HCT116 (cell line): ENCODE results near the gene OVAAL. TPM values are rescaled to one million over a fixed set of nuclear protein-coding genes. Genes with fewer than 3 reads are reported as not detected.
A peak's percentile ranks its signal among the peaks of the same experiment; 100 is the strongest.

Source experiments
- ATAC-seq: fragments of 200-7000 bp; cut with Tn5 transposase; 2 replicates; pipeline ENCODE4 v1.9.1; 2020; ENCODE audit warnings: mild to moderate bottlenecking, moderate library complexity
- BruUV-seq: library from RNA; stranded (reverse); fragments of 400-500 nt; replicated peaks from 2 replicates; lab custom pipeline; 2021; lab: Mats Ljungman, UMichigan
- CTCF ChIA-PET: fragments of 300-600 bp; sonication (Branson Sonifier 250); formaldehyde crosslinking; loops from one replicate; lab custom pipeline; 2021; ENCODE audit warnings: antibody characterized with exemption; lab: Charles Lee
- POLR2A ChIA-PET: fragments of 300-600, 350-600 bp; sonication (Branson Sonifier 250); formaldehyde crosslinking; loops from one replicate; lab custom pipeline; 2021; ENCODE audit warnings: antibody characterized with exemption; lab: Charles Lee
- RAD21 ChIA-PET, 2 experiments: fragments of 300-600 bp; sonication (Branson Sonifier 250); formaldehyde crosslinking; loops; one replicate each; lab custom pipeline; 2023; ENCODE audit warnings: low total read pairs in 2 of 2; ENCODE audit not compliant: uncharacterized antibody in 2 of 2, unreplicated experiment in 2 of 2, low non-redundant PET in 1 of 2; lab: Charles Lee
- DNase-seq: peaks from one replicate; pipeline ENCODE4 v3.0.0-alpha.2; 2010; ENCODE audit warnings: low read depth, low spot score
- H2AFZ ChIP-seq: fragments of 200-600 bp; shearing (Covaris generic), sonication (generic); 2 replicates; pipeline ENCODE4 v1.6.1; 2017; ENCODE audit warnings: low read depth, mixed run types, mixed read lengths, antibody characterized with exemption, low read length; ENCODE audit not compliant: poor library complexity, severe bottlenecking
- H3K27ac ChIP-seq: 2 replicates; pipeline ENCODE4 v1.5.1; 2012; ENCODE audit warnings: low read depth, low read length
- H3K27me3 ChIP-seq: fragments of 200-600 bp; sonication (generic); 2 replicates; pipeline ENCODE4 v1.6.1; 2016; ENCODE audit warnings: mixed run types, low read length, mixed read lengths; ENCODE audit not compliant: insufficient read depth
- H3K36me3 ChIP-seq, 2 experiments: fragments of 200-500 bp in 1 of 2; fragments of 200-600 bp in 1 of 2; sonication (Bioruptor generic) in 1 of 2; sonication (generic) in 1 of 2; 2 replicates each; pipeline versions ENCODE4 v1.5.1 to v1.6.1; 2014 to 2016; ENCODE audit warnings: low read length in 2 of 2, inconsistent platforms in 1 of 2, mixed read lengths in 1 of 2, mixed run types in 1 of 2; ENCODE audit not compliant: insufficient read depth in 2 of 2, control insufficient read depth in 1 of 2
- H3K4me1 ChIP-seq, 2 experiments: fragments of 200-600 bp in 1 of 2; sonication (generic) in 1 of 2; 2 replicates each; pipeline versions ENCODE4 v1.5.1 to v1.6.1; 2012 to 2017; ENCODE audit warnings: low read length in 2 of 2, inconsistent platforms in 1 of 2, mild to moderate bottlenecking in 1 of 2, mixed read lengths in 1 of 2, mixed run types in 1 of 2, moderate library complexity in 1 of 2; ENCODE audit not compliant: insufficient read depth in 2 of 2, control insufficient read depth in 1 of 2
- H3K4me2 ChIP-seq: fragments of 200-600 bp; sonication (generic); 2 replicates; pipeline ENCODE4 v1.6.1; 2017; ENCODE audit warnings: mixed run types, low read length, mixed read lengths
- H3K4me3 ChIP-seq, 2 experiments: fragments of 200-600 bp in 1 of 2; sonication (generic) in 1 of 2; replicated peaks in 1 of 2; 2 replicates each; pipeline ENCODE4 v1.5.1; 2011 to 2016; ENCODE audit warnings: low read length in 2 of 2, control low read depth in 1 of 2, low read depth in 1 of 2, mild to moderate bottlenecking in 1 of 2, mixed read lengths in 1 of 2, mixed run types in 1 of 2
- H3K79me2 ChIP-seq: fragments of 200-600 bp; sonication (generic); 2 replicates; pipeline ENCODE4 v1.6.1; 2017; ENCODE audit warnings: mild to moderate bottlenecking, mixed run types, low read length, moderate library complexity, mixed read lengths; ENCODE audit not compliant: insufficient read depth
- H3K9ac ChIP-seq: fragments of 200-600 bp; sonication (generic); 2 replicates; pipeline ENCODE4 v1.6.1; 2016; ENCODE audit warnings: low read length, mixed read lengths
- H3K9me2 ChIP-seq: fragments of 200-600 bp; sonication (generic), shearing (Covaris generic); 2 replicates; pipeline ENCODE4 v1.6.1; 2017; ENCODE audit warnings: mixed run types, mild to moderate bottlenecking, moderate library complexity; ENCODE audit not compliant: insufficient read depth
- H3K9me3 ChIP-seq, 2 experiments: fragments of 200-500 bp in 1 of 2; fragments of 200-600 bp in 1 of 2; sonication (Bioruptor generic) in 1 of 2; sonication (generic) in 1 of 2; 2 replicates each; pipeline ENCODE4 v1.6.1; 2014 to 2017; ENCODE audit warnings: low read length in 2 of 2, mixed read lengths in 2 of 2, inconsistent platforms in 1 of 2, low read depth in 1 of 2, mild to moderate bottlenecking in 1 of 2, mixed run types in 1 of 2, moderate library complexity in 1 of 2; ENCODE audit not compliant: control insufficient read depth in 1 of 2, insufficient read depth in 1 of 2
- H4K20me1 ChIP-seq: fragments of 200-600 bp; sonication (generic), shearing (Covaris generic); 2 replicates; pipeline ENCODE4 v1.6.1; 2017; ENCODE audit warnings: mixed run types, mild to moderate bottlenecking, moderate library complexity; ENCODE audit not compliant: insufficient read depth
- CBX3 ChIP-seq: IDR thresholded peaks from 2 replicates; pipeline ENCODE4 v1.6.1; 2012; ENCODE audit warnings: low read depth
- EZH2phosphoT487 ChIP-seq: fragments of 200-600 bp; IDR thresholded peaks from 2 replicates; pipeline ENCODE4 v1.6.1; 2018; ENCODE audit warnings: antibody characterized with exemption, borderline replicate concordance
- JUND ChIP-seq: IDR thresholded peaks from 2 replicates; pipeline ENCODE4 v1.6.1; 2012
- RAD21 ChIP-seq: IDR thresholded peaks from 2 replicates; pipeline ENCODE4 v1.6.1; 2012; ENCODE audit warnings: low read depth, mild to moderate bottlenecking
- SP1 ChIP-seq: IDR thresholded peaks from 2 replicates; pipeline ENCODE4 v1.6.1; 2012; ENCODE audit warnings: low read depth
- SRF ChIP-seq: IDR thresholded peaks from 2 replicates; pipeline ENCODE4 v1.6.1; 2012; ENCODE audit warnings: low read depth
- YY1 ChIP-seq: IDR thresholded peaks from 2 replicates; pipeline ENCODE4 v1.6.1; 2011; ENCODE audit warnings: low read length, low read depth, moderate library complexity, mild to moderate bottlenecking; ENCODE audit not compliant: insufficient replicate concordance; ENCODE audit errors: extremely low read depth
- ZFX ChIP-seq: fragments of 450-650 bp; IDR thresholded peaks from 2 replicates; pipeline ENCODE4 v1.6.1; 2017
- ZNF274 ChIP-seq: fragments of 200-500 bp; sonication (Bioruptor generic); IDR thresholded peaks from 2 replicates; pipeline ENCODE4 v1.6.1; 2014; ENCODE audit warnings: mild to moderate bottlenecking, low read depth, low read length, inconsistent platforms
- intact Hi-C: fragments of 100-400 bp; cut with micrococcal nuclease; formaldehyde crosslinking; loops from 2 replicates; pipeline ENCODE4 v1.10.0; 2022
- total RNA-seq: library from RNA; stranded (reverse); gene quantifications from one replicate; pipeline ENCODE4 v1.2.1, GENCODE V29; 2021; ENCODE audit not compliant: unreplicated experiment
- TF ChIP-seq, protein P1 (sequence below): IDR thresholded peaks from 2 replicates; pipeline ENCODE4 v1.6.1; 2012; ENCODE audit warnings: low read depth
- TF ChIP-seq, protein P2 (sequence below): IDR thresholded peaks from 2 replicates; pipeline ENCODE4 v1.6.1; 2011; ENCODE audit warnings: mild to moderate bottlenecking, low read length, moderate library complexity; ENCODE audit not compliant: insufficient replicate concordance; ENCODE audit errors: extremely low read depth

OVAAL gene
- total RNA-seq, 1 experiment from 2014 or later = not detected

- Histone ChIP-seq H3K4me1 (0 out of 4 replicates have a peak, but pooled peaks cover 0 to 3% of the 10 kb centered on the region in 2 experiments), H3K36me3 (no peaks in the 10 kb centered on the region), H3K27ac (no peak overlapping the region), H3K4me2 (no peak overlapping the region), H3K9ac (no peak overlapping the region), H3K9me2 (no peaks in the 10 kb centered on the region), H4K20me1 (no peaks in the 10 kb centered on the region), H2AFZ (peak overlapping the region; percentile 100), H3K4me3 (no peak overlapping the region), H3K79me2 (no peaks in the 10 kb centered on the region), H3K9me3 (no peaks in the 10 kb centered on the region), H3K27me3 (no peaks in the 10 kb centered on the region)
- ChIA-PET RAD21 (no interaction called here), CTCF (interaction anchor here (2.8 kb wide), 1 partner anchor 328 kb away, joined by 18 read pairs; no protein-coding TSS in a partner anchor), POLR2A (interaction anchor here (0.6 kb wide), 1 partner anchor 555 kb away, joined by 3 read pairs; no protein-coding TSS in a partner anchor)
- no peak for ATAC-seq
- no TSS peak for BruUV-seq
- intact Hi-C loops = loop anchor here (5.0 kb wide), 4 partner anchors 98 to 608 kb away; partner anchors contain the start of gene XPR1
- no peak for DNase-seq
- no peak for TF ChIP-seq YY1
- TF ChIP-seq, protein P1, sequence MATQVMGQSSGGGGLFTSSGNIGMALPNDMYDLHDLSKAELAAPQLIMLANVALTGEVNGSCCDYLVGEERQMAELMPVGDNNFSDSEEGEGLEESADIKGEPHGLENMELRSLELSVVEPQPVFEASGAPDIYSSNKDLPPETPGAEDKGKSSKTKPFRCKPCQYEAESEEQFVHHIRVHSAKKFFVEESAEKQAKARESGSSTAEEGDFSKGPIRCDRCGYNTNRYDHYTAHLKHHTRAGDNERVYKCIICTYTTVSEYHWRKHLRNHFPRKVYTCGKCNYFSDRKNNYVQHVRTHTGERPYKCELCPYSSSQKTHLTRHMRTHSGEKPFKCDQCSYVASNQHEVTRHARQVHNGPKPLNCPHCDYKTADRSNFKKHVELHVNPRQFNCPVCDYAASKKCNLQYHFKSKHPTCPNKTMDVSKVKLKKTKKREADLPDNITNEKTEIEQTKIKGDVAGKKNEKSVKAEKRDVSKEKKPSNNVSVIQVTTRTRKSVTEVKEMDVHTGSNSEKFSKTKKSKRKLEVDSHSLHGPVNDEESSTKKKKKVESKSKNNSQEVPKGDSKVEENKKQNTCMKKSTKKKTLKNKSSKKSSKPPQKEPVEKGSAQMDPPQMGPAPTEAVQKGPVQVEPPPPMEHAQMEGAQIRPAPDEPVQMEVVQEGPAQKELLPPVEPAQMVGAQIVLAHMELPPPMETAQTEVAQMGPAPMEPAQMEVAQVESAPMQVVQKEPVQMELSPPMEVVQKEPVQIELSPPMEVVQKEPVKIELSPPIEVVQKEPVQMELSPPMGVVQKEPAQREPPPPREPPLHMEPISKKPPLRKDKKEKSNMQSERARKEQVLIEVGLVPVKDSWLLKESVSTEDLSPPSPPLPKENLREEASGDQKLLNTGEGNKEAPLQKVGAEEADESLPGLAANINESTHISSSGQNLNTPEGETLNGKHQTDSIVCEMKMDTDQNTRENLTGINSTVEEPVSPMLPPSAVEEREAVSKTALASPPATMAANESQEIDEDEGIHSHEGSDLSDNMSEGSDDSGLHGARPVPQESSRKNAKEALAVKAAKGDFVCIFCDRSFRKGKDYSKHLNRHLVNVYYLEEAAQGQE = no peak
- TF ChIP-seq ZFX = no peak
- no peak for TF ChIP-seq ZNF274
- TF ChIP-seq RAD21 = no peak
- no peak for TF ChIP-seq SRF
- no peak for TF ChIP-seq EZH2phosphoT487
- no peak for TF ChIP-seq JUND
- no peak for TF ChIP-seq CBX3
- TF ChIP-seq SP1 = no peak
- TF ChIP-seq, protein P2, sequence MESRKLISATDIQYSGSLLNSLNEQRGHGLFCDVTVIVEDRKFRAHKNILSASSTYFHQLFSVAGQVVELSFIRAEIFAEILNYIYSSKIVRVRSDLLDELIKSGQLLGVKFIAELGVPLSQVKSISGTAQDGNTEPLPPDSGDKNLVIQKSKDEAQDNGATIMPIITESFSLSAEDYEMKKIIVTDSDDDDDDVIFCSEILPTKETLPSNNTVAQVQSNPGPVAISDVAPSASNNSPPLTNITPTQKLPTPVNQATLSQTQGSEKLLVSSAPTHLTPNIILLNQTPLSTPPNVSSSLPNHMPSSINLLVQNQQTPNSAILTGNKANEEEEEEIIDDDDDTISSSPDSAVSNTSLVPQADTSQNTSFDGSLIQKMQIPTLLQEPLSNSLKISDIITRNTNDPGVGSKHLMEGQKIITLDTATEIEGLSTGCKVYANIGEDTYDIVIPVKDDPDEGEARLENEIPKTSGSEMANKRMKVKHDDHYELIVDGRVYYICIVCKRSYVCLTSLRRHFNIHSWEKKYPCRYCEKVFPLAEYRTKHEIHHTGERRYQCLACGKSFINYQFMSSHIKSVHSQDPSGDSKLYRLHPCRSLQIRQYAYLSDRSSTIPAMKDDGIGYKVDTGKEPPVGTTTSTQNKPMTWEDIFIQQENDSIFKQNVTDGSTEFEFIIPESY = no peak
These were observed 24.6 kb upstream of the OVAAL start for GRCh38 chr1:180534214-180534613.
